Thoracic aorta (tissue), 2 donors: ENCODE results near the gene TTC22. TPM values are rescaled to one million over a fixed set of nuclear protein-coding genes. Genes with fewer than 3 reads are reported as not detected.
A peak's percentile ranks its signal among the peaks of the same experiment; 100 is the strongest.

ENCODE experiments used
- ATAC-seq: fragments of 150-250 bp; one replicate; pipeline ENCODE4 v1.8.0; 2017; ENCODE audit warnings: low read depth; ENCODE audit not compliant: insufficient number of reproducible peaks, low FRiP score
- DNase-seq: peaks from one replicate; pipeline ENCODE4 v3.0.0-alpha.2; 2020; ENCODE audit warnings: low spot score
- H3K27ac ChIP-seq, 2 donors: fragments of 200-600 bp; sonication (generic); 1 replicate in 1 of 2; 2 replicates in 1 of 2; pipeline ENCODE4 v1.5.1; 2016; ENCODE audit warnings: mild to moderate bottlenecking in 2 of 2, moderate library complexity in 2 of 2
- H3K27me3 ChIP-seq: fragments of 200-600 bp; sonication (generic); replicated peaks from 2 replicates; pipeline ENCODE4 v1.6.0; 2016; ENCODE audit warnings: mild to moderate bottlenecking; ENCODE audit not compliant: insufficient read depth
- H3K36me3 ChIP-seq: fragments of 200-600 bp; sonication (generic); one replicate; pipeline ENCODE4 v1.5.1; 2016
- H3K4me1 ChIP-seq, 2 donors: fragments of 200-600 bp; sonication (generic); 1 replicate in 1 of 2; 2 replicates in 1 of 2; pipeline versions ENCODE4 v1.5.1 to v1.6.0; 2016; ENCODE audit warnings: low read depth in 2 of 2, mild to moderate bottlenecking in 1 of 2; ENCODE audit not compliant: control insufficient read depth in 1 of 2
- H3K4me3 ChIP-seq: fragments of 200-600 bp; sonication (generic); 2 replicates; pipeline ENCODE4 v1.5.1; 2016; ENCODE audit warnings: mild to moderate bottlenecking
- H3K9me3 ChIP-seq: fragments of 200-600 bp; sonication (generic); 2 replicates; pipeline ENCODE4 v1.5.1; 2016
- CTCF ChIP-seq: fragments of 200-600 bp; sonication (generic); IDR thresholded peaks from one replicate; pipeline ENCODE4 v1.5.1; 2019; ENCODE audit warnings: antibody characterized with exemption
- total RNA-seq, 2 donors: library from RNA; depleted of rRNA; stranded (reverse); fragments of >200 nt; gene quantifications; one replicate each; pipeline versions ENCODE4 v1.1.0 to v1.2.3, GENCODE V29; 2016

Gene TTC22
- total RNA-seq, 2 donors from 2014 or later, result 0.63 TPM; not detected in 1

DNA sequence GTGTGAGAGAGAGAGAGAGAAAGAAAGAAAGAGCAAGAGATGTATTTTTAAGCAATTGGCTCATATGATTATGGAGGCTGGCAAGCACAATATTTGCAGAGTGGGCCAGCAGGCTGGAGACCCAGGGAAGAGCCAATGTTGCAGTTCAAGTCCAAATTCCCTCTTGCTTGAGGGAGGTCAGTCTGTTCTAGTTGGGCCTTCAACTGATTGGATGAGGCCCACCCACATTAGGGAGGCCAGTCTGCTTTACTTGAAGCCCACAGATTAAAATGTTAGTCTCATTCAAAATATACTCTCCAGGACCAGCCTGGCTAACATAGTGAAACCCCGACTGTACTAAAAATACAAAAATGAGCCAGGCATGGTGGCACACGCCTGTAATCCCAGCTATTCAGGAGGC is 28.2 kb downstream of the TTC22 start:
- no peaks in the 10 kb centered on the region for H3K27me3 ChIP-seq
- no peak overlapping the region for H3K27ac ChIP-seq
- DNase-seq (no peak), ATAC-seq (no peak)
- H3K4me3 ChIP-seq, result no peak overlapping the region
- H3K36me3 ChIP-seq, result no peaks in the 10 kb centered on the region
- no peaks in the 10 kb centered on the region for H3K4me1 ChIP-seq
- no peaks in the 10 kb centered on the region for H3K9me3 ChIP-seq
- no peak for TF ChIP-seq CTCF

GRCh38 chr1:54768093-54768492 is 33.0 kb downstream of the TTC22 start:
- H3K4me1 ChIP-seq, result peaks cover 7 to 9% of the 10 kb centered on the region in 2 donors
- TF ChIP-seq CTCF, result no peak
- no peaks in the 10 kb centered on the region for H3K27me3 ChIP-seq
- H3K9me3 ChIP-seq, result no peaks in the 10 kb centered on the region
- ATAC-seq (no peak), DNase-seq (no peak)
- H3K4me3 ChIP-seq, result no peak overlapping the region
- no peaks in the 10 kb centered on the region for H3K36me3 ChIP-seq
- H3K27ac ChIP-seq, result no peak overlapping the region

- H3K4me3 ChIP-seq, result no peak overlapping the region
Observed at GRCh38 chr1:54767526-54767925, 33.6 kb downstream of the TTC22 start.

GRCh38 chr1:54766726-54767125 is 34.4 kb downstream of the TTC22 start:
- H3K4me3 ChIP-seq, result no peak overlapping the region
- no peak for TF ChIP-seq CTCF
- peaks cover 9% of the 10 kb centered on the region in 2 donors for H3K4me1 ChIP-seq
- DNase-seq (no peak), ATAC-seq (no peak)
- no peak overlapping the region for H3K27ac ChIP-seq
- H3K36me3 ChIP-seq, result no peaks in the 10 kb centered on the region
- no peaks in the 10 kb centered on the region for H3K27me3 ChIP-seq
- no peaks in the 10 kb centered on the region for H3K9me3 ChIP-seq

More at GRCh38 chr1:54767526-54767925, 33.6 kb downstream of the TTC22 start:
- Histone ChIP-seq H3K36me3 (no peaks in the 10 kb centered on the region), H3K4me1 (peaks cover 9% of the 10 kb centered on the region in 2 donors), H3K27me3 (no peaks in the 10 kb centered on the region), H3K9me3 (no peaks in the 10 kb centered on the region), H3K27ac (no peak overlapping the region)
- no peak for DNase-seq
- ATAC-seq, result no peak
- TF ChIP-seq CTCF, result no peak

- no peak for ATAC-seq
- DNase-seq, result no peak
- Histone ChIP-seq H3K36me3 (no peaks in the 10 kb centered on the region), H3K4me3 (peak overlapping the region; percentile 81), H3K27ac (peak overlapping the region in 1 of 2 donors; percentile 53), H3K9me3 (no peaks in the 10 kb centered on the region), H3K4me1 (peaks cover 9% of the 10 kb centered on the region in 2 donors), H3K27me3 (no peaks in the 10 kb centered on the region)
- TF ChIP-seq CTCF, result no peak
Observed at GRCh38 chr1:54764922-54765561, 36.1 kb downstream of the TTC22 start.
